ENCODE results near the gene COLQ. TPM values are rescaled to one million over a fixed set of nuclear protein-coding genes. Genes with fewer than 3 reads are reported as not detected.
"Not testable (repeated sequence)": the region's sequence is repeated elsewhere in the genome, so short reads cannot be mapped to it uniquely, and the experiment has no call there.

COLQ gene
- not detected for polyA plus RNA-seq

DNA sequence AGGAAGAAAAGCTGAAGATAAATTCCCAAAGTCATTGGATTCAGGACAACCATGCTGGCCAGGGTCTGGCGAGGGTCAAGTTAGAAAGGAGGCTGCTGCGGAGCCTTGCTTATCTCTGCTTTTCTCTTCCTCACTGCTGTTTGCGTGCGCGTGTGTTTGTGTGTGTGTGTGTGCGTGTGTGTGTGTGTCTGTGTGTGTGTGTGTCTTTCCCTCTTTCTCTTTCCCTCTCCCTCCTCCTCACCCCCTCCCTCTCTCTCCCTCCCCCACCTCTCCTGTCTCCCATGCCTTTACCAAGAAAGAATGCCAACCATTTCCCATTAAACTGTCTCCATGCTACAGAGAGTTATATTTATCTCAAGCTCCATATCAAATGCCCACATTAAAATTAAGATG is at the start of gene COLQ:
TSS of gene COLQ (minus strand) at position 134 of the 393 bp plus-strand sequence. CDS start at position 53, 81 bp downstream.
- H3K4me3 Mint-ChIP-seq: peak within 1 kb of the TSS in 1 of 4 donors; percentile 40
- H3K27me3 Mint-ChIP-seq: peaks cover 3% of the 10 kb centered on the region
- H3K4me1 Mint-ChIP-seq: peaks cover 0 to 2% (median 0%) of the 10 kb centered on the region in 3 donors
- no peak within 1 kb of the TSS for H3K27ac Mint-ChIP-seq
- H3K36me3 Mint-ChIP-seq: peaks cover 4% of the 10 kb centered on the region
- H3K9me3 Mint-ChIP-seq: peaks cover 0 to 1% (median 0%) of the 10 kb centered on the region in 3 donors

DNA sequence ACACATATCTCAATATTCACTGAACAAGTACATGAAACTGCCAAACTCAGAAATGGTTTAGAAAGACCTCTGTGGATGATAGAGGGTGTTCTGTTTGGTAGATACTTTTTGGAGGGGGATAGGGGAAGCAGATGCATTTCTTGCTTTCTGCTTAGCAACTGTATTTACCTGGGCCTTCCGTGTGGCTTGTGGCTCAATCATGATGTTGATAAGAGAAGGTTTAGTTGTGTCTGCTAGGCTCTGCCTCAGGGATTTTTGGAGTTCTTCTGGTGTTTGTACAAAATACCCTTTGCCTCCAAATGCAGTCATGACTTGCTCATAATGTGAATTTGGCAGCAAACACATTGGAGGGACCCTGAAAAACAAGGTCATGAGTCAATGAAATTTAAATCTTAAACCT is 41.7 kb upstream of the COLQ start:
- H3K27me3 Mint-ChIP-seq: no peaks in the 10 kb centered on the region
- H3K27ac Mint-ChIP-seq: no peak overlapping the region
- H3K4me3 Mint-ChIP-seq: no peak overlapping the region
- H3K36me3 Mint-ChIP-seq: no peaks in the 10 kb centered on the region
- no peaks in the 10 kb centered on the region for H3K4me1 Mint-ChIP-seq
- no peaks in the 10 kb centered on the region for H3K9me3 Mint-ChIP-seq

DNA sequence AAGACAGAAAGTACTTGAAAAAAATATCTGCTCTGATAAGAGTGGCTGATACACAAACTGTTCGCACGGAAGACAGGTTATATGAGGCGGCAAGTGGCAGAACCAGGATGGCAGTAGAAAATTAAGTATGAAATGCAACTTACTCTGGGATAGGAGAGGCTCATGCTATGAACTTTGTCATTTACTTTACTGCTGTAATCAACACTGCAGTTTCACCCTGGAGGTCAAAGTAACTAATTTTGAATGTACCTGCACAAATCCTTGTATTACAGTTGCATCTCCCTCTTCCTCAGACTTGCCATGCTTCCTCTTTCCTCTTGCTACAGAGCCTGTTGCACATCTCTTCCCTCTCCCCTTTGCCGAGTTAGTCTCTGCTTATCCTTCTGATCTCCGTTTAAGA is 41.1 kb upstream of the COLQ start:
- no peaks in the 10 kb centered on the region for H3K27me3 Mint-ChIP-seq
- peak overlapping the region in 1 of 3 donors; percentile 25 for H3K27ac Mint-ChIP-seq
- H3K4me1 Mint-ChIP-seq: peaks cover 3 to 5% (median 4%) of the 10 kb centered on the region in 3 donors
- H3K4me3 Mint-ChIP-seq: no peak overlapping the region
- H3K9me3 Mint-ChIP-seq: no peaks in the 10 kb centered on the region
- no peaks in the 10 kb centered on the region for H3K36me3 Mint-ChIP-seq

DNA sequence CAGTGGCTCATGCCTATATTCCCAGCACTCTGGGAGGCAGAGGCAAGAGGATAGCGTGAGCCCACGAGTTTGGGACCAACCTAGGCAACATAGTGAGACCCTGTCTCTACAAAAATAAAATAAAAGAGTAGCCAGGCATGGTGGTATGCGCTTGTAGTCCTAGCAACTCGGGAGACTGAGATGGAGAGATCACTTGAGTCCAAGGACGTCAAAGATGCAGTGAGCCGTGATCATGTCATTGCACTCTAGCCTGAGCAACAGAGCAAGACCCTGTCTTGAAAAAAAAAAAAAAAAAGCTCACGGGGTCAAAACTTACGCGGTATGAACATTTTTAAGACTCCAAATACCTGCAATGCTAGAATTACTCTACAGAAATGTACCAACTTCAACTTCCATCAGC is 37.1 kb upstream of the COLQ start:
- H3K27ac Mint-ChIP-seq: peak overlapping the region in 1 of 3 donors; percentile 39
- no peaks in the 10 kb centered on the region for H3K36me3 Mint-ChIP-seq
- no peak overlapping the region for H3K4me3 Mint-ChIP-seq
- no peaks in the 10 kb centered on the region for H3K27me3 Mint-ChIP-seq
- peaks cover 19 to 24% (median 22%) of the 10 kb centered on the region in 3 donors for H3K4me1 Mint-ChIP-seq
- H3K9me3 Mint-ChIP-seq: no peaks in the 10 kb centered on the region

DNA sequence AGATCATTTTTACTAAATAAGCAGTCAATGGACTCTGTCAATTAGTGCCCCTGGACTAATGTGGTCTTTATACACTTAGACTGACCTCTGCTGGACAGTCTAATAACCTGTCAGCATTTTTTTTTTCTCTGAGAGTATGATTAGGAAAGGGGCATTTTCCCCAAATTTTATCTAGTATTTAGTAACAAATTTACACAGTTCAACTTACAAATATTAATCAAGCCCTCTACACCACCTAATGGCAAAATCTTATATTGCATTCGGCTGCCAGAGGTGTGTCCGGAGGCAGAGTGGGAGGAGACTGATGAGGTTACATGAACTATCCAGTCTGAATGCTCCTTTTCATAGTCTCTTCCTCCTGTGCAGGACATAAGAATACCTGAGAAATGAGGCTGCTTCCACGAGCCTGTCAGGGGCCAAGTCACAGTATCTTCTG is 36.0 kb upstream of the COLQ start:
- H3K9me3 Mint-ChIP-seq: no peaks in the 10 kb centered on the region
- H3K4me3 Mint-ChIP-seq: peak overlapping the region in 1 of 4 donors; percentile 91
- peak overlapping the region; percentile 8 to 89 (median 39) for H3K27ac Mint-ChIP-seq

DNA sequence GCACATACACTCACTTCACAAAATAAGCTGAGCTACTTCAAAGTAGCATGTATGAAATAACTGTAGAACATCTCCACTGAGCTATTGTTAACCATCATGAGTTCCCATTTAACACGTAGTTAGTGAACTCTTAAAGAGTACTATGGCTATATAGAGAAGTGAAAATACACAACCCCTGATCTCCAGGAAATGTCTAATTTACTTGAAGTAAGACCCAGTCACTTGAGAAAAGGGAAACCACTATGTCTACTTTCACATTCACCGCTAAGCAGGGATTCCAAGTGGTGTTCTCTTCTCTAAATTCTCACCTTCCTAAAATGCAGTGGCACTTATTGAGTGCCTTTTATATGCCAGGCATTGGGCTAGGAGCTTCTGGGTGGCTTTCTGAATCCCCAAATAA is 35.0 kb upstream of the COLQ start:
- Mint-ChIP-seq H3K9me3 (no peaks in the 10 kb centered on the region), H3K27me3 (no peaks in the 10 kb centered on the region), H3K36me3 (peaks cover 4% of the 10 kb centered on the region), H3K4me1 (peaks cover 20 to 24% (median 22%) of the 10 kb centered on the region in 3 donors), H3K27ac (peak overlapping the region; percentile 59 to 89 (median 84)), H3K4me3 (peak overlapping the region in 3 of 4 donors; percentile 1 to 91 (median 72))

More for the DNA sequence above, 36.0 kb upstream of the COLQ start:
- Mint-ChIP-seq H3K36me3 (peaks cover 1% of the 10 kb centered on the region), H3K27me3 (no peaks in the 10 kb centered on the region), H3K4me1 (peaks cover 20 to 24% (median 22%) of the 10 kb centered on the region in 3 donors)

DNA sequence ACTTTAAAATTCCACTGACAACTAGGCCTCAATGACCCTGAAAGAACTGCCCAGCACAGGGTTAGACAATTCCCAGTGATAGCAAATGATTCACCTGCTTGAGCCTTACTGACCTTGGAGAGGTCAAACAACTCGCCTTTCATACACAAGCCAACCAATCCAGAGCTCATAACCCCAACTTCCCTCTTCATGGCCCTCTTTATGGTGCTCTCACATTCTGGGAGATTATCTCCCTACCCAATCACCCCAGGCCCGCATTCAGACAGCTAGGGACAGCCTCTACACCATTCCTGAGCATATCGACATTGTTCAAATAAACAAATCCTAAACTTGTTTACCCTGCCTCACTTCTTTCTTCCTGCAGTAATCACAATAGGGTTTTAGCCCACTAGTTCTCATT is 32.2 kb upstream of the COLQ start:
- no peak overlapping the region for H3K4me3 Mint-ChIP-seq
- H3K4me1 Mint-ChIP-seq: peaks cover 20 to 24% (median 22%) of the 10 kb centered on the region in 3 donors
- no peak overlapping the region for H3K27ac Mint-ChIP-seq
- no peaks in the 10 kb centered on the region for H3K27me3 Mint-ChIP-seq
- H3K9me3 Mint-ChIP-seq: no peaks in the 10 kb centered on the region
- peaks cover 9% of the 10 kb centered on the region for H3K36me3 Mint-ChIP-seq

DNA sequence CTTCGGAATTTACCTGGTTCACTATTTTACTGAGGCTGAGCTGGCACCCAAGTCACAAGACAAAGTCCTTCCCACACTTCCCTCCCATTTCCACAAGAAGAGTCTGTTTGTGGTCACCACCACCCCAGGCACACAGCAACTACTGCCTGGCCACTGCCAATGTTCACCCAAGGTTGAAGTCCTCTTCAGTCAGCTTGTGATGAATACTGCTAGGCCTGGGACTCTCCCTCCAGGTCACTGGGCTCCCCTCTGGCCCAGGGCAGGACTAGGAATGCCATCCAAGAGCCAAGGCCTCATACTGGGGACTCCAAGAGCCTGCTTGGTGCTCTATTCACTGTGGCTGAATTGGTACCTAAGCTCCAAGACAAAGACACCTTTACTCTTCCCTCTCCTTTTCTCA is 30.4 kb upstream of the COLQ start:
- no peak overlapping the region for H3K4me3 Mint-ChIP-seq
- H3K9me3 Mint-ChIP-seq: peaks cover 0 to 9% (median 3%) of the 10 kb centered on the region in 3 donors
- no peaks in the 10 kb centered on the region for H3K27me3 Mint-ChIP-seq
- H3K4me1 Mint-ChIP-seq: peaks cover 11 to 19% (median 12%) of the 10 kb centered on the region in 3 donors
- peak overlapping the region in 1 of 3 donors; percentile 32 for H3K27ac Mint-ChIP-seq
- peaks cover 9% of the 10 kb centered on the region for H3K36me3 Mint-ChIP-seq

DNA sequence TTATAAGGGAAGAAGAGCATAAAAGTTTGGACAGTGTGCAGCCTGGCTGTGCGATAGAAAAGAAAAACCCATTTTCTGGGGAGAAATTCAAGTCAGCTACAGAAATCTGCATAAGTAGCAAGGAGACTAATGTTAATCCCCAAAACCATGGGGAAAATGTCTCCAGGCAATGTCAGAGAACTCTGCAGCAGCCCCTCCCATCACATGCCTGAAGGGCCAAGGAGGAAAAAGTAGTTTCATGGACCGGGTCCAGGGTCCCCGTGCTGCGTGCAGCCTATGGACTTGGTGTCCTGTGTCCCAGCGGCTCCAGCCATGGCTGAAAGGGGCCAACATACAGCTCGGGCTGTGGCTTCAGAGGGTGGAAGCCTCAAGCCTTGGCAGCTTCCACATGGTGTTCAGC is 28.3 kb upstream of the COLQ start:
- Mint-ChIP-seq H3K27ac (no peak overlapping the region), H3K4me3 (no peak overlapping the region), H3K36me3 (peaks cover 9% of the 10 kb centered on the region)

DNA sequence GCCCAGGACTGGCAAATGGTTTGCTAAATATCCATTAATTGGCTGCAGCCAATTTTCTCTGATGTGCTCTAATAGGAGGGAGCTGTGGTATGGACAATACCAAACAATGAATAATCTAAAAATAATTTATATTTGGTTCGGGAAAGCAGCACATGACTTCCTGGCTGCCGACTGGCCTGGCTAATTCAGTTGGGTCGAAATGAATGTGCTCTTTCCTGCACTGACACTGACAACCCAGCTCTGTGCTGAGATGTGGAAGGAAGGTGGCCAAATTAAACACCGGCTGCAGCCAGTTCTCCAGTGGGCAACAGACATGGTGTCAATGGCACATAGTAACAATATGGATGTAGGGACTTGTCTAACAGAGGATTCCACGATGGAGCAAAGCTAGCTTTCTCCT is 21.1 kb upstream of the COLQ start:
- Mint-ChIP-seq H3K9me3 (peaks cover 0 to 12% (median 10%) of the 10 kb centered on the region in 3 donors), H3K36me3 (peaks cover 2% of the 10 kb centered on the region), H3K27me3 (no peaks in the 10 kb centered on the region), H3K27ac (no peak overlapping the region), H3K4me3 (no peak overlapping the region), H3K4me1 (no peaks in the 10 kb centered on the region)

More for the DNA sequence above, 28.3 kb upstream of the COLQ start:
- Mint-ChIP-seq H3K9me3 (peaks cover 0 to 17% (median 11%) of the 10 kb centered on the region in 3 donors), H3K4me1 (peaks cover 0 to 5% (median 3%) of the 10 kb centered on the region in 3 donors), H3K27me3 (no peaks in the 10 kb centered on the region)

DNA sequence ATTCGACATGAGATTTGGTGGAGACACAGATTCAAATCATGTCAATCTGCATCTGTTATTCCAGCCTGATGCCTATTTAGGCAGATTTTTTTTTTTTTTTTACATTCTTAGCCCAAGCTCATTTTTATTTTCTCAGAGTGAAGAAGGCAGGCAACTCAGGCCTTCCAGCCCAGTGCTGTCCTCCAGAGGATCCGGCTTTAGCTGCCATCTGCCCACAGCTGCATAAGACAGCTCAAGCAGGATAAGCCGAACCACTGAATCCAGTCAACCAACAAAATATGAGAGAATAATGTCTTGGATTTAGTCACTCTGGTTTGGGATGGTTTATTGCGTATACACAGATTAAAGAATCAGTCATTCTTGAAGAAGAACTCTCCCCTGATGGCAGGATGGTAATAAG is 19.9 kb upstream of the COLQ start:
- no peaks in the 10 kb centered on the region for H3K27me3 Mint-ChIP-seq
- peaks cover 0 to 4% (median 3%) of the 10 kb centered on the region in 3 donors for H3K4me1 Mint-ChIP-seq
- H3K9me3 Mint-ChIP-seq: peaks cover 0 to 5% (median 3%) of the 10 kb centered on the region in 3 donors
- H3K27ac Mint-ChIP-seq: no peak overlapping the region
- H3K36me3 Mint-ChIP-seq: peaks cover 2% of the 10 kb centered on the region
- H3K4me3 Mint-ChIP-seq: no peak overlapping the region

DNA sequence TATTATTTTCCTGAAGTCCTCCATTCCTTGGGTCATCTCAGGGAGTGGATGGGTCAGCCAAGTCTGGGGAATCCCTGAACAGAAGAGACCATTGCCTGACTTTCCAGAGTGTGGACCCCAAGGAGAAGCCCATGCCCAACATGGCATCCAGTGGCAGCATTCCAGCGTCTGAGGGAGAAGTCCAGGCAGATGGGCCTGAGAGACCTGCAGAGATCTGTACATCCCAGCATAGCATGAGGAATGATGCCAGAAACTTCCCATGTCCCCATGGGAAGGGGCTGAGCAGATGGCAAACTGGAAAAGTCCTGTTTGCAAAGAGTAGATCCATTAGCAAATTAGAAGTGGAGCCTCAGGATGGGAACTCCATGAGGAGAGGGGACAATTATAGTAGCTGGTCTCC is 17.6 kb upstream of the COLQ start:
- H3K9me3 Mint-ChIP-seq: no peaks in the 10 kb centered on the region
- peaks cover 3 to 7% (median 4%) of the 10 kb centered on the region in 3 donors for H3K4me1 Mint-ChIP-seq
- H3K36me3 Mint-ChIP-seq: peaks cover 2% of the 10 kb centered on the region
- H3K27me3 Mint-ChIP-seq: no peaks in the 10 kb centered on the region
- no peak overlapping the region for H3K4me3 Mint-ChIP-seq
- H3K27ac Mint-ChIP-seq: no peak overlapping the region

DNA sequence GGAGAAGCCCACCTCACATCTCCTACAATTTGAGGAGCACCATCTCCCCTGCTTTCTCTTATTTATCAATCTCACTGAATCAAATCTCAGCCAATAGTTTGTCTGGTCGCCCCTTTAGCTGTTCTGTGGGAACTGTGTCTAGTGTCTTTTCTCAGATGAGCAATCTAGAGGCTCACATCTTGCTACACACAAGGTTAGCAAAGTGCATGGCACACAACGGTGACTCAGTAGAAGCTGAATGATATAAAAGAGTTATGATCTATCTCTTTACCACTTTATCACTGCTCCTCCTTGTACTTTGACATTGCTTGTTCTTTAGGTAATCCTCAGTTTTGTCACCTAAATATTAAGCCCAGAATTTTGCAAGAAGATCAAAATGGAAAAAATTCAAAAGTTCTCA is 16.8 kb upstream of the COLQ start:
- H3K9me3 Mint-ChIP-seq: no peaks in the 10 kb centered on the region
- H3K27me3 Mint-ChIP-seq: no peaks in the 10 kb centered on the region
- H3K27ac Mint-ChIP-seq: no peak overlapping the region
- H3K4me3 Mint-ChIP-seq: no peak overlapping the region
- peaks cover 3 to 7% (median 4%) of the 10 kb centered on the region in 3 donors for H3K4me1 Mint-ChIP-seq
- H3K36me3 Mint-ChIP-seq: peaks cover 2% of the 10 kb centered on the region

DNA sequence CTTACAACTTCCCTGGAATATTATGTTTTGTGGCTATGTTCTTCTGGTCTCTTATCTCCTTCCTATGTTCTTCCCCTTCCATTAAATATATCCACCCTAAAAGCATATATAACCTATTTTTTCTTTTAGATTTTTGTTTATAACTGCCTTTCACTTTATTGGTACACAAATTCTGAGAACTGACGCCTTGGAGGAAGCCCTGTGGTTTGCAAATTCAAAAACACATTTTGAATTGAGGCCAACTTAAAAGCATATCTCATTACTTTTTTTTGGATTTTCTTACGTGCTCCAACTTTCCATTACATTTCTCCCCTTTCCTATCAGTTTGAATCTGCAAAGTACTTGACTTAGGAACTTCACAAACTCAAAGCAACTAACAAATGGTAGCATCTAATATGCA is 15.3 kb upstream of the COLQ start:
- H3K27ac Mint-ChIP-seq: no peak overlapping the region
- H3K4me3 Mint-ChIP-seq: no peak overlapping the region
- H3K4me1 Mint-ChIP-seq: peaks cover 3 to 7% (median 4%) of the 10 kb centered on the region in 3 donors
- H3K9me3 Mint-ChIP-seq: no peaks in the 10 kb centered on the region
- H3K36me3 Mint-ChIP-seq: peaks cover 2% of the 10 kb centered on the region
- H3K27me3 Mint-ChIP-seq: no peaks in the 10 kb centered on the region

DNA sequence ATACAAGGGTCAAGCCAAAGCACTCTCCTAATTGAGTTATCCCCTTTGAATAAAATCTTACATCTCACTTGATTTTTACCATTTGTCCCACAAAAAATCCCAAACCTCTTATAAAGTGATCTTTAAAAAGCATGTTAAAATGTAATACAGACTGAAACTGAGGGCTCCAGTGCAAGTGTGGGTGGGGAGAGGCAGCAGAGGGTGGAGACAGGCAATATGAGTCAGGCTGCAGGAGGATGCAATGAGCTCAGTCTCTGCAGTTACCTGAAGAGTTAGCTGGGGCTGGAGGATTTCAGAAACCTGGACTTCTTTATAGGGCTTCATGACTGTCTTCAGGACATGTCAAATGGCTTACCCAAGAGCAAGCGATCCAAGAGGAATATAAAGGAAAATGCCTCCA is 14.2 kb upstream of the COLQ start:
- Mint-ChIP-seq H3K27me3 (no peaks in the 10 kb centered on the region), H3K27ac (no peak overlapping the region), H3K4me3 (no peak overlapping the region), H3K9me3 (no peaks in the 10 kb centered on the region), H3K4me1 (peaks cover 3 to 7% (median 4%) of the 10 kb centered on the region in 3 donors), H3K36me3 (peaks cover 2% of the 10 kb centered on the region)

DNA sequence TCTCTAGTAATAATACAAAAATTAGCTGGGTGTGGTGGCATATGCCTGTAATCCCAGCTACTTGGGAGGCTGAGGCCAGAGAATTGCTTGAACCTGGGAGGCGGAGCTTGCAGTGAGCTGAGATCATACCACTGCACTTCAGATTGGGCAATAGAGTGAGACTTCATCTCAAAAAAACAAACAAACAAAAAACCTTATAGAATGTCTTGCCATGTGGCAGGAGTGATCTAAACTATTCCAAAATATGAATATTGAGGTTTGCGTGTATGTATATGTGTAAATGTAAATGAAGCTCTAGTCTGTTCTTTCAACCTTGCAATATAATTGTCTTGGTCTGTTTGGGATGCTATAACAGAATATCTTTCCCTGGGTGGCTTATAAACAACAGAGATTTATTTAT is 11.1 kb upstream of the COLQ start:
- not testable (repeated sequence) for H3K9me3 Mint-ChIP-seq, H3K36me3 Mint-ChIP-seq, H3K4me3 Mint-ChIP-seq, H3K4me1 Mint-ChIP-seq, H3K27me3 Mint-ChIP-seq, H3K27ac Mint-ChIP-seq

Measured in IgD-negative memory B cell (primary cell).